IPS DF 6.9 (cell line): ENCODE results near the gene CD68.
"Not testable (repeated sequence)": the region's sequence is repeated elsewhere in the genome, so short reads cannot be mapped to it uniquely, and the experiment has no call there.

Source experiments
- DNase-seq: peaks from one replicate; pipeline ENCODE4 v3.0.0-alpha.2; 2013; ENCODE audit warnings: low read depth, low spot score
- H3K27ac ChIP-seq: one replicate; pipeline ENCODE4 v1.5.1; 2013; ENCODE audit warnings: low read length, control low read depth
- H3K27me3 ChIP-seq: 2 replicates; pipeline ENCODE4 v1.6.1; 2013; ENCODE audit warnings: mild to moderate bottlenecking, low read length; ENCODE audit not compliant: control insufficient read depth, insufficient read depth
- H3K36me3 ChIP-seq: 2 replicates; pipeline ENCODE4 v1.6.1; 2013; ENCODE audit warnings: low read length; ENCODE audit not compliant: control insufficient read depth, insufficient read depth
- H3K4me1 ChIP-seq: 2 replicates; pipeline ENCODE4 v1.6.1; 2013; ENCODE audit warnings: low read length; ENCODE audit not compliant: control insufficient read depth, insufficient read depth
- H3K4me3 ChIP-seq: 2 replicates; pipeline ENCODE4 v1.5.1; 2013; ENCODE audit warnings: mild to moderate bottlenecking, low read length
- H3K9me3 ChIP-seq: 2 replicates; pipeline ENCODE4 v1.6.1; 2013; ENCODE audit warnings: low read length, inconsistent platforms; ENCODE audit not compliant: control insufficient read depth, insufficient read depth
- WGBS: extraction: QIAGEN DNeasy Blood & Tissue Kit; methylation state at CpG from one replicate; pipeline ENCODE4 v1.1.7; 2013; ENCODE audit warnings: mixed read lengths, missing lambda C conversion rate; ENCODE audit not compliant: insufficient read length, insufficient coverage; 5-methylcytosine and 5-hydroxymethylcytosine counted together

Gene CD68

GRCh38 chr17:7613769-7614424 lies 34.5 kb downstream of the CD68 start:
- WGBS = no CpG with 5 or more reads among the region's 20 CpGs
- no peak for DNase-seq
- H3K36me3 ChIP-seq = no peaks in the 10 kb centered on the region

GRCh38 chr17:7614425-7615264 lies 35.2 kb downstream of the CD68 start, which contains the start of gene FXR2:
Gene FXR2, minus strand, starts transcription at chr17:7614897. Its CDS starts 365 bp downstream, at chr17:7614532.
- Histone ChIP-seq H3K4me3 (peak within 1 kb of the TSS; percentile 74), H3K27ac (no peak within 1 kb of the TSS), H3K27me3 (no peaks in the 10 kb centered on the region), H3K9me3 (no peaks in the 10 kb centered on the region), H3K36me3 (no peaks in the 10 kb centered on the region), H3K4me1 (peaks cover 2% of the 10 kb centered on the region; the same call in 1 of the 2 replicates)
- no CpG with 5 or more reads among the region's 93 CpGs for WGBS
- peak; percentile 98 for DNase-seq

More at GRCh38 chr17:7613769-7614424, 34.5 kb downstream of the CD68 start:
- Histone ChIP-seq H3K4me1 (peaks cover 2% of the 10 kb centered on the region; the same call in 1 of the 2 replicates), H3K9me3 (no peaks in the 10 kb centered on the region), H3K4me3 (peak overlapping the region; percentile 74), H3K27me3 (no peaks in the 10 kb centered on the region), H3K27ac (no peak overlapping the region)

GRCh38 chr17:7615265-7615747 lies 35.9 kb downstream of the CD68 start:
- H3K4me3 ChIP-seq = peak overlapping the region; percentile 13; the same call in 1 of the 2 replicates
- no peaks in the 10 kb centered on the region for H3K27me3 ChIP-seq
- H3K4me1 ChIP-seq = peaks cover 2% of the 10 kb centered on the region; the same call in 1 of the 2 replicates
- no peak for DNase-seq
- H3K36me3 ChIP-seq = no peaks in the 10 kb centered on the region
- no CpG with 5 or more reads among the region's 28 CpGs for WGBS
- H3K27ac ChIP-seq = no peak overlapping the region
- no peaks in the 10 kb centered on the region for H3K9me3 ChIP-seq

DNA sequence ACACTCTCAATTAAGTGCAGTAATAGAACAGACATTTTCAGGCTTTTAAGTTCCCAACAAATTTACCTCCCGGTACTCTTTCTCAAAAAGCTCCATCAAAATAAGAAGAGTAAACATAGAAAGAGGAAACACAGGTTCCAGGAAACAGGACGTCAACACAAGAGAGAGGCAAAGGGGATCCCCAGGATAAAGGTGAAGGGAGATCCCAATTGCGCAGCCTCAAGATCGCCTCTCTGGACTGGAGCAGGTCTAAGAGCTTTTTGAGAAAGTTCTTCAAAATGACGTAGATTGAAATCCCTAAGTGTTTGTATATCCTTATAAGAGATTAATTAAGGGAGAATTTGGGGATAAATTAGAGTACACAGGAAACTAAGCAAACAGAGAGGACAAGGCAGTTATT lies 39.2 kb downstream of the CD68 start:
- Histone ChIP-seq H3K27me3 (no peaks in the 10 kb centered on the region), H3K4me3 (no peak overlapping the region), H3K36me3 (no peaks in the 10 kb centered on the region), H3K4me1 (peaks cover under 1% of the 10 kb centered on the region; the same call in 1 of the 2 replicates), H3K27ac (no peak overlapping the region), H3K9me3 (no peaks in the 10 kb centered on the region)
- no CpG with 5 or more reads among the region's 5 CpGs for WGBS
- no peak for DNase-seq

DNA sequence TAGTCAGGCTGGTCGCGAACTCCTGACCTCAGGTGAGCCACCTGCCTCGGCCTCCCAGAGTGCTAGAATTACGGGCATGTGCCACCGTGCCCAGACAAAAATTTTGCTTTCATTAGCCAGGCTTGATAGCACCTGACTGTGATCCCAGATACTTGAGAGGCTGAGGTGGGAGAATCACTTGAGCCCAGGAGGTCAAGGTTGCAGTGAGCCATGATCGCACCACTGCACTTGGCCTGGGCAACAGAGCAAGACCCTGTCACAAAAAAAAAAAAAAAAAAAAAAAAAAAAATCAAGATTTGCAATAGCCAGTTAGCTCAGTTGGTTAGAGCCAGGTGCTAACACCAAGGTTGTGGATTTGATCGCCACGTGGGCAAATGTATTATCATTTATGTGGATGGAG lies 41.4 kb downstream of the CD68 start:
- Histone ChIP-seq H3K27me3 (no peaks in the 10 kb centered on the region), H3K4me3 (no peak overlapping the region), H3K4me1 (no peaks in the 10 kb centered on the region), H3K27ac (no peak overlapping the region), H3K36me3 (no peaks in the 10 kb centered on the region), H3K9me3 (no peaks in the 10 kb centered on the region)
- DNase-seq = no peak
- WGBS = no CpG with 5 or more reads among the region's 8 CpGs

- H3K9me3 ChIP-seq = no peaks in the 10 kb centered on the region
- no peaks in the 10 kb centered on the region for H3K36me3 ChIP-seq
- no peak for DNase-seq
- no peaks in the 10 kb centered on the region for H3K27me3 ChIP-seq
- no peak overlapping the region for H3K27ac ChIP-seq
- WGBS = no CpG with 5 or more reads among the region's 5 CpGs
- H3K4me3 ChIP-seq = no peak overlapping the region
- H3K4me1 ChIP-seq = no peaks in the 10 kb centered on the region
Measured at GRCh38 chr17:7623661-7624060, 44.2 kb downstream of the CD68 start.

DNA sequence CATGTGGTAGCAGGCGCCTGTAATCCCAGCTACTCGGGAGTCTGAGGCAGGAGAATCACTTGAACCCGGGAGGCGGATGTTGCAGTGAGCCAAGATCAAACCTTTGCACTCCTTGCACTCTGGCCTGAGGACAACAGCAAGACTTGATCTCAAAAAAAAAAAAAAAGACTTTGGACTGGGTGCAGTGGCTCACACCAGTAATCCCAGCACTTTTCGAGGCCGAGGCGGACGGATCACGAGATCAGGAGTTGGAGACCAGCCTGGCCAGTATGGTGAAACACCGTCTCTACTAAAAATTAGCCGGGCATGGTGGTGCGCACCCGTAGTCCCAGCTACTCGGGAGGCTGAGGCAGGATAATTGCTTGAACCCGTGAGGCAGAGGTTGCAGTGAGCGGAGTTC lies 46.3 kb downstream of the CD68 start:
- WGBS = no CpG with 5 or more reads among the region's 16 CpGs
- not testable (repeated sequence) for H3K27me3 ChIP-seq, H3K9me3 ChIP-seq, DNase-seq, H3K27ac ChIP-seq, H3K36me3 ChIP-seq, H3K4me3 ChIP-seq, H3K4me1 ChIP-seq

- Histone ChIP-seq H3K27me3 (no peaks in the 10 kb centered on the region), H3K36me3 (no peaks in the 10 kb centered on the region), H3K4me3 (no peak overlapping the region), H3K4me1 (no peaks in the 10 kb centered on the region), H3K27ac (no peak overlapping the region), H3K9me3 (no peaks in the 10 kb centered on the region)
- no peak for DNase-seq
- no CpG with 5 or more reads among the region's 7 CpGs for WGBS
Measured at GRCh38 chr17:7626307-7626706, 46.9 kb downstream of the CD68 start.

DNA sequence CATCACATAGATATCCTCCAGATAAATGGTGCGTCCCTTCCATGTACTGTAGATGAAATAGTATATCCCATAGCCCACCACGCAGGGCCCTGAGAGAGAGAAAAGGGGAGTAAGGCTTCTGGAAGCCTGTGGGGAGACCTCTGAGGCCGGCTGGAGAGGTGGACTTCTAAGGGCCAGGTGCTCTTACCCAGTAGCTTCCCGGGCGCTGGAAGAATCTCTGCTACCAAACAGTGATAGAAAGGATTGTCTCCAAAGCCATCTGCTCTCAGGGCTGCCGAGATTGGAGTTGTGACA lies 47.5 kb downstream of the CD68 start:
- no peaks in the 10 kb centered on the region for H3K27me3 ChIP-seq
- H3K36me3 ChIP-seq = no peaks in the 10 kb centered on the region
- no peaks in the 10 kb centered on the region for H3K4me1 ChIP-seq
- no peak overlapping the region for H3K27ac ChIP-seq
- H3K9me3 ChIP-seq = no peaks in the 10 kb centered on the region
- no CpG with 5 or more reads among the region's 6 CpGs for WGBS
- DNase-seq = no peak
- H3K4me3 ChIP-seq = peak overlapping the region; percentile 84; the same call in 1 of the 2 replicates

GRCh38 chr17:7627250-7628121 lies 48.0 kb downstream of the CD68 start, which contains the start of gene SAT2:
Gene SAT2, minus strand, starts transcription at chr17:7627821. Its CDS starts 186 bp downstream, at chr17:7627635.
- no peaks in the 10 kb centered on the region for H3K36me3 ChIP-seq
- H3K4me3 ChIP-seq = peak within 1 kb of the TSS; percentile 84
- H3K27me3 ChIP-seq = no peaks in the 10 kb centered on the region
- H3K27ac ChIP-seq = no peak within 1 kb of the TSS
- peak; percentile 91 for DNase-seq
- no CpG with 5 or more reads among the region's 54 CpGs for WGBS
- no peaks in the 10 kb centered on the region for H3K9me3 ChIP-seq
- H3K4me1 ChIP-seq = no peaks in the 10 kb centered on the region
